Epidermal melanocyte (primary cell): ENCODE measurements around the gene PROCA1.
A peak's percentile ranks its signal among the peaks of the same experiment; 100 is the strongest.

Source experiments
- DNase-seq: peaks from one replicate; pipeline ENCODE4 v3.0.0; 2011; ENCODE audit warnings: low spot score; ENCODE audit not compliant: insufficient read length

The PROCA1 gene

GRCh38 chr17:28711723-28712031 lies at the start of gene PROCA1:
TSS of gene PROCA1 (minus strand) at chr17:28711888. CDS start at chr17:28711660, 228 bp downstream.
- DNase-seq: no peak

GRCh38 chr17:28760601-28761562 lies 49.2 kb upstream of the PROCA1 start:
- no peak for DNase-seq

- DNase-seq: no peak
Observed at GRCh38 chr17:28759256-28759865, 47.7 kb upstream of the PROCA1 start.

- DNase-seq: no peak
Observed at GRCh38 chr17:28758411-28759121, 46.9 kb upstream of the PROCA1 start.

- no peak for DNase-seq
Observed at GRCh38 chr17:28756049-28756804, 44.5 kb upstream of the PROCA1 start.

- DNase-seq: no peak
Observed at GRCh38 chr17:28755486-28755885, 43.8 kb upstream of the PROCA1 start.

- no peak for DNase-seq
Observed at GRCh38 chr17:28751600-28752366, 40.1 kb upstream of the PROCA1 start.

- peak; percentile 75 for DNase-seq
Observed at GRCh38 chr17:28750178-28751047, 38.7 kb upstream of the PROCA1 start.

- no peak for DNase-seq
Observed at GRCh38 chr17:28749516-28750177, 38.0 kb upstream of the PROCA1 start.

- no peak for DNase-seq
Observed at GRCh38 chr17:28748852-28749515, 37.3 kb upstream of the PROCA1 start.

GRCh38 chr17:28747801-28748750 lies 36.4 kb upstream of the PROCA1 start:
- DNase-seq: no peak

GRCh38 chr17:28747051-28747691 lies 35.5 kb upstream of the PROCA1 start:
- no peak for DNase-seq

- DNase-seq: no peak
Observed at GRCh38 chr17:28746611-28747050, 34.9 kb upstream of the PROCA1 start.

- DNase-seq: no peak
Observed at GRCh38 chr17:28745786-28746411, 34.2 kb upstream of the PROCA1 start.

- DNase-seq: peak; percentile 51
Observed at GRCh38 chr17:28744972-28745785, 33.5 kb upstream of the PROCA1 start.
